Nephron progenitor cell (in vitro differentiated cells): ENCODE results near the gene PKP4.
A peak's percentile ranks its signal among the peaks of the same experiment; 100 is the strongest.

Experiments used
- DNase-seq: peaks from one replicate; pipeline ENCODE4 v3.0.0; 2021
- H3K27ac Mint-ChIP-seq: 2 replicates; pipeline ENCODE4 v1.8.0; 2021; ENCODE audit warnings: mild to moderate bottlenecking, moderate library complexity, mixed read lengths
- H3K27me3 Mint-ChIP-seq: 2 replicates; pipeline ENCODE4 v1.8.0; 2021; ENCODE audit warnings: mild to moderate bottlenecking, low read depth, mixed read lengths; ENCODE audit not compliant: poor library complexity
- H3K36me3 Mint-ChIP-seq: 2 replicates; pipeline ENCODE4 v1.8.0; 2021; ENCODE audit warnings: low read depth, mixed read lengths
- H3K4me1 Mint-ChIP-seq: 2 replicates; pipeline ENCODE4 v1.8.0; 2021; ENCODE audit warnings: mixed read lengths
- H3K4me3 Mint-ChIP-seq: 2 replicates; pipeline ENCODE4 v1.8.0; 2021; ENCODE audit warnings: mild to moderate bottlenecking, moderate library complexity, mixed read lengths
- H3K9me3 Mint-ChIP-seq: 2 replicates; pipeline ENCODE4 v1.8.0; 2021; ENCODE audit warnings: mild to moderate bottlenecking, moderate library complexity, mixed read lengths
- CTCF ChIP-seq: fragments of 200-600 bp; sonication (generic); IDR thresholded peaks from 2 replicates; pipeline ENCODE4 v1.5.0; 2021; ENCODE audit warnings: antibody characterized with exemption

The PKP4 gene

DNA sequence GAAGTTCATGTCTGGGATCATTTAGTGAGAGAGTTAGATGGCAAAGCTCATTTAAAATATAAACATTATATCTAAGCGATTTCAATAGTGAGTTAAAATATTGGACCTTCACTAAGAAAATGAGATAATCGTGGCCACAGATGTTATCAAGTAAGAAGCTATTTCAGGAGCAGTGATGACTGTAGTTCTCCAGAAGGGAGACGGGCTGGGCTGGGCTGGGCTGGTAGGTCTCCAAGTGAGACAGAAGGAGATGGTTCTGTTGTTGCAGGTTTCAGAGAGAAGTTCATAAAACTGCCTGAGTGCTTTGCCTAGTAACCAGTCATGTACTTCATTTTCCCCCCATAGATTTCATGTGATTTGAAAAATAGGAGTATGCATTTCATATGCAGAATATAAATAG lies 208.2 kb downstream of the PKP4 start:
- no peaks in the 10 kb centered on the region for H3K27me3 Mint-ChIP-seq
- no peak overlapping the region for H3K4me3 Mint-ChIP-seq
- H3K36me3 Mint-ChIP-seq = peaks cover 49% of the 10 kb centered on the region
- peaks cover 6% of the 10 kb centered on the region for H3K4me1 Mint-ChIP-seq
- H3K27ac Mint-ChIP-seq = peak overlapping the region; percentile 23
- DNase-seq = no peak
- no peak for TF ChIP-seq CTCF
- H3K9me3 Mint-ChIP-seq = no peaks in the 10 kb centered on the region

- DNase-seq = no peak
- TF ChIP-seq CTCF = no peak
- Mint-ChIP-seq H3K36me3 (peaks cover 52% of the 10 kb centered on the region), H3K9me3 (no peaks in the 10 kb centered on the region), H3K4me1 (peaks cover 5% of the 10 kb centered on the region), H3K27ac (no peak overlapping the region), H3K27me3 (no peaks in the 10 kb centered on the region), H3K4me3 (no peak overlapping the region)
These were observed 209.0 kb downstream of the PKP4 start for GRCh38 chr2:158665536-158666302.

GRCh38 chr2:158666969-158667368 lies 210.2 kb downstream of the PKP4 start:
- no peak for TF ChIP-seq CTCF
- no peak for DNase-seq
- Mint-ChIP-seq H3K36me3 (peaks cover 62% of the 10 kb centered on the region), H3K27me3 (no peaks in the 10 kb centered on the region), H3K9me3 (no peaks in the 10 kb centered on the region), H3K4me3 (no peak overlapping the region), H3K27ac (peak overlapping the region; percentile 46), H3K4me1 (peaks cover 5% of the 10 kb centered on the region)

- Mint-ChIP-seq H3K9me3 (no peaks in the 10 kb centered on the region), H3K4me1 (peaks cover 5% of the 10 kb centered on the region), H3K36me3 (peaks cover 63% of the 10 kb centered on the region), H3K27ac (peak overlapping the region; percentile 34), H3K4me3 (no peak overlapping the region), H3K27me3 (no peaks in the 10 kb centered on the region)
- TF ChIP-seq CTCF = no peak
- no peak for DNase-seq
These were observed 210.8 kb downstream of the PKP4 start for GRCh38 chr2:158667586-158667985.

- H3K4me3 Mint-ChIP-seq = no peak overlapping the region
- no peak for DNase-seq
- peaks cover 63% of the 10 kb centered on the region for H3K36me3 Mint-ChIP-seq
- H3K27ac Mint-ChIP-seq = peak overlapping the region; percentile 34
- no peaks in the 10 kb centered on the region for H3K9me3 Mint-ChIP-seq
- no peak for TF ChIP-seq CTCF
- H3K27me3 Mint-ChIP-seq = no peaks in the 10 kb centered on the region
- peaks cover 5% of the 10 kb centered on the region for H3K4me1 Mint-ChIP-seq
These were observed 211.4 kb downstream of the PKP4 start for GRCh38 chr2:158668001-158668765.
